HL-60/S4 (cell line): ENCODE results near the gene DDX56.

ENCODE experiments used
- in situ Hi-C: fragments of 300-500 bp; cut with MboI; formaldehyde crosslinking; loops from 2 replicates; pipeline ENCODE4 v1.14.3; 2022; ENCODE audit warnings: low sequenced_read_pairs

The DDX56 gene

GRCh38 chr7:44599222-44599621, 25.5 kb upstream of the DDX56 start:
- in situ Hi-C loops = loop anchor here (25.0 kb wide), 1 partner anchor 338 kb away; no protein-coding TSS in a partner anchor

- in situ Hi-C loops = loop anchor here (25.0 kb wide), 1 partner anchor 340 kb away; no protein-coding TSS in a partner anchor
Observed at GRCh38 chr7:44597181-44597580, 23.5 kb upstream of the DDX56 start.

- in situ Hi-C loops = loop anchor here (25.0 kb wide), 1 partner anchor 341 kb away; no protein-coding TSS in a partner anchor
Observed at GRCh38 chr7:44595934-44596635, 22.4 kb upstream of the DDX56 start.

GRCh38 chr7:44590910-44591309, 17.2 kb upstream of the DDX56 start:
- in situ Hi-C loops = loop anchor here (25.0 kb wide), 1 partner anchor 346 kb away; no protein-coding TSS in a partner anchor

GRCh38 chr7:44587843-44588711, 14.4 kb upstream of the DDX56 start:
- in situ Hi-C loops = loop anchor here (10.0 to 25.0 kb wide), 2 partner anchors 349 to 547 kb away; no protein-coding TSS in a partner anchor

GRCh38 chr7:44583146-44583865, 9.6 kb upstream of the DDX56 start:
- in situ Hi-C loops = loop anchor here (10.0 to 25.0 kb wide), 2 partner anchors 354 to 551 kb away; no protein-coding TSS in a partner anchor

GRCh38 chr7:44581879-44582603, 8.3 kb upstream of the DDX56 start, which contains the start of gene TMED4:
TSS of gene TMED4 (minus strand) at chr7:44582231. CDS start at chr7:44582206, 25 bp downstream.
- in situ Hi-C loops = loop anchor here (10.0 to 25.0 kb wide), 2 partner anchors 355 to 553 kb away; no protein-coding TSS in a partner anchor

- in situ Hi-C loops = loop anchor here (10.0 to 25.0 kb wide), 2 partner anchors 356 to 554 kb away; no protein-coding TSS in a partner anchor
Observed at GRCh38 chr7:44580945-44581878, 7.5 kb upstream of the DDX56 start.

GRCh38 chr7:44576228-44576627, 2.5 kb upstream of the DDX56 start:
- in situ Hi-C loops = loop anchor here (25.0 kb wide), 1 partner anchor 361 kb away; no protein-coding TSS in a partner anchor

GRCh38 chr7:44575054-44575453, 1.3 kb upstream of the DDX56 start:
- in situ Hi-C loops = loop anchor here (25.0 kb wide), 1 partner anchor 362 kb away; no protein-coding TSS in a partner anchor

GRCh38 chr7:44574287-44574872, 672 bp upstream of the DDX56 start:
- in situ Hi-C loops = no loop called here

- in situ Hi-C loops = no loop called here
Observed at GRCh38 chr7:44572771-44573170, 937 bp downstream of the DDX56 start.

GRCh38 chr7:44569959-44570358, 3.7 kb downstream of the DDX56 start:
- in situ Hi-C loops = no loop called here

- in situ Hi-C loops = no loop called here
Observed at GRCh38 chr7:44568771-44569560, 4.7 kb downstream of the DDX56 start.

- in situ Hi-C loops = no loop called here
Observed at GRCh38 chr7:44567884-44568283, 5.8 kb downstream of the DDX56 start.

GRCh38 chr7:44566680-44567079, 7.0 kb downstream of the DDX56 start:
- in situ Hi-C loops = no loop called here

- in situ Hi-C loops = no loop called here
Observed at GRCh38 chr7:44565795-44566559, 7.7 kb downstream of the DDX56 start.
